G401.6 (cell line): Measurements from ENCODE around the gene ASXL2.

Experiments used
- FAIRE-seq: peaks from 2 replicates; lab custom pipeline; 2012; peaks lifted over from hg19 to GRCh38; lab: Jason Lieb, UNC

The ASXL2 gene

DNA sequence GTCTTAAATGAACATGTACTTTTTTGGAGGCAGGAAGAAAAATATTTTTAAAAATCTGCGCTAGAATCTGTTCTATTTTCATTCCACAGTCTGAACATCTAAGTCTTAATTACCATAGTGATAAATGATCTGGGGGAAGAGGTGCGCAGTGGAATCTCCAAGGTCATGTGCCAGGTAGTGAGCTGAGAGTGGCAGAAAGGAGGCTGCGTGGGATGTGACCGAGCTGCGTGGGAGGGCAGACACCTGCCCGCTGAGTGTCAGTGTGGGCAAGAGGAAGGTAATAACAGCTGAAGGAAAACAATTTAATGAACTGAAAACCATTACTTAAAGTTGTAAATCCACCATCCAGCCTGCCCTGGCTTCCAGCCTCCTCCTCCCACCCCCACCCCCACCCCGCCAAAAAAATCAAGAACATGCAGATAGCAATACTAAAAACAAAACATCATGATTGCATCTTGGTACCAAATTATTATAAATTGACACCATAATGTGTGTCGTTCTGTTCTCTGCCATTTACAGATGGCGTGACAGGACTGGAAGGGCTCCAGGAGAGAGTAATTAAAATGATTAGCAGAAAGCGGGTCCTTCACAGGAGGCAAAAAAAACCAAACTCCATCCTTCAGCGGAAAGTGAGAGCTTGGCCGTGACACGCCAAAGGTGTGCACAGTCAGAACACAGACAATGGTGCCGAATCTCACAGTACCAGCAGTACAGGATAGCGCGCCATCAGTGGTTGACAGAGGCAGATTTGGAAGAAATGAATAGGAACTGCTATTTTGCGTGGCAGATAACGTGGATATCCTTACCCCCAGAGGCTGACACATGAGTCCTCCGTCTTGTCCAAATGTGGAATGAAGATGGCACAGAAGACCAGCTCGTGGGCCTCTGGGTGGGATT is 193.5 kb downstream of the ASXL2 start:
- FAIRE-seq: no peak
